GM12801 (cell line): Measurements from ENCODE around the gene ALDH1B1.

Experiments
- TF ChIP-seq, protein P1 (sequence below): IDR thresholded peaks from one replicate; pipeline ENCODE4 v1.5.1; 2011; ENCODE audit warnings: control low read depth; ENCODE audit not compliant: insufficient read length; ENCODE audit errors: extremely low read depth

The ALDH1B1 gene

DNA sequence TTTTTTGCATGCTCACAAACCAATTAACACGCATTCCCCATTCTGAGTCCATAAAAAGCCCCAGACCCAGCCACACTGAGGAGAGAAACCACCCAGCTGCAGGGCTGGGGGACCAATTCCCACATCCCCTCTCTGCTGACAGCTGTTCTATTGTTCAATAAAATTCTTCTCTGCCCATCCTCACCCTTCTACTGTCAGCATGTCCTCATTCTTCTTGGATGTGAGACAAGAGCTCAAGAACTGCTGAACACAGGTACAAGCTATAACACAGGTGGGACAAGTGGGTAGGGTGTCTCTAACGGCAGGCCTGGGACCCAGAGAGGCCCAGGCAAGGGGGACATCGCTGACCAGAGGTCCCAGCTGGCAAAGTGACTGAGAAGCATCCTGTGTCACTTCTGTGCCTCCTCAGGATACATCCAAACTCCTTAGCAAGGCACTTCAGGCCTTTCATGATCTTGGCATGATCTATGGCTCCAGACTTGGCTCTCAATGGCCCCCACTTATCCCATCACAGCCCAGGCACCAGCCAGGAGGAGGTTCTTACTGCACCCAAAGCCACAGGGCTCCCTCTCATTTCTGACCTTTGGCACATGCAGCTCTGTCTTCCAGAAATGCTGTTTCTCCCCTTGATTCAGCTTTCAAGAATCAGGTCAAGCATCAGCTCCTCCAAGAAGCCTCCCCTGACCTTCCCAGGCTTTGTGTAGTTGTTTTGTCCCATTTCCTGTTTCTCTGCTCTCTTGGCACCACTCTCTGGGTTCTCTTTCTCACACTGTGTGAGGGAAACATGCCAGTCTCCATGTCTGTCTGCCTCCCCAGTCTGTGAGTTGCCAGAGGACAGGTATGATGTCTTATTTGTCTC lies 7.3 kb upstream of the ALDH1B1 start:
- TF ChIP-seq, protein P1, sequence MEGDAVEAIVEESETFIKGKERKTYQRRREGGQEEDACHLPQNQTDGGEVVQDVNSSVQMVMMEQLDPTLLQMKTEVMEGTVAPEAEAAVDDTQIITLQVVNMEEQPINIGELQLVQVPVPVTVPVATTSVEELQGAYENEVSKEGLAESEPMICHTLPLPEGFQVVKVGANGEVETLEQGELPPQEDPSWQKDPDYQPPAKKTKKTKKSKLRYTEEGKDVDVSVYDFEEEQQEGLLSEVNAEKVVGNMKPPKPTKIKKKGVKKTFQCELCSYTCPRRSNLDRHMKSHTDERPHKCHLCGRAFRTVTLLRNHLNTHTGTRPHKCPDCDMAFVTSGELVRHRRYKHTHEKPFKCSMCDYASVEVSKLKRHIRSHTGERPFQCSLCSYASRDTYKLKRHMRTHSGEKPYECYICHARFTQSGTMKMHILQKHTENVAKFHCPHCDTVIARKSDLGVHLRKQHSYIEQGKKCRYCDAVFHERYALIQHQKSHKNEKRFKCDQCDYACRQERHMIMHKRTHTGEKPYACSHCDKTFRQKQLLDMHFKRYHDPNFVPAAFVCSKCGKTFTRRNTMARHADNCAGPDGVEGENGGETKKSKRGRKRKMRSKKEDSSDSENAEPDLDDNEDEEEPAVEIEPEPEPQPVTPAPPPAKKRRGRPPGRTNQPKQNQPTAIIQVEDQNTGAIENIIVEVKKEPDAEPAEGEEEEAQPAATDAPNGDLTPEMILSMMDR = no peak

DNA sequence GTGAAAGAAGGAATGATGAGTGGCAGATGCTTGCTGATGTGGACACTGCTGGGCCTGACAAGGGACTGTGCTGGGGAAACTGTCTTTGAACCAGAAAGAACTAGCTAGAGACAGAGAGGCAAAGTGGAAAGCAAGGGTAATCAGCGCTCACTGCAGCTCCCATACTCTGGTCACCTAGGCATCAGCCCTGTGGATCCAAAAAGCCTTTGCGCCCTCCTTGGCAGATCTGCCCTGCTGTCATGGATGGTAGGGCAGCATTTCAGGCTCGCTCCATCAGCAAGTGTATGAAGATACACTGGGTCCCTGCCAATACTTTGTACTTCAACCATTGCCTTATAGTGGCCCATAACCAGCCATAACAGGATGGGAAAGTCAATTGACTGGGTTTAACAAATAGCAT lies 6.6 kb upstream of the ALDH1B1 start:
- TF ChIP-seq, protein P1 = no peak

DNA sequence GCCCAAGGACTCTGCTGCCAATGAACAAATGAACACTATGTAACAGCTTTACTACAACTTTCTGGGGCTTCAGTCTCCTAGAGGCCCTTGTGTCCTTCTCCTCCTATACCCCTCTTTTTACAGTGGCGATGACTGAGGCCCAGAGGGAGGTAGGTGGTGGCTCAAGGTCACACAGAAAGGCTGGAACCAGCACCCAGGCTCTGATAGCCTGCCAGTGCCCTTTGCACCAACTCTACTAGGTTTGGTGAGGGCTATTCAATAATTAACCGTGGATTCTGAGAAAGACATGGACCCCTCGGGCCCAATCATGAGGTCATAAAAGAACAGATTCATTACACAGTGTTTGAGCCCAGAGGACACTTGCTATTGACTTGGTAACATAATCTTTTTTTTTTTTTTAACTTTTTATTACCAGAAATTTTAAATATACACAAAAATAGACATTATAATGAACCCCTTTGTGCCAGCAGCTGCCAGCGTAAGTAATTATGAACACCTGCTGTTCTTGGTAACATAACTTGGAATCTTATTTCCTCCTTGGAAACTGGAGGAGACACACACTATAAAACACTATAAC lies 6.1 kb upstream of the ALDH1B1 start:
- TF ChIP-seq, protein P1 = no peak

DNA sequence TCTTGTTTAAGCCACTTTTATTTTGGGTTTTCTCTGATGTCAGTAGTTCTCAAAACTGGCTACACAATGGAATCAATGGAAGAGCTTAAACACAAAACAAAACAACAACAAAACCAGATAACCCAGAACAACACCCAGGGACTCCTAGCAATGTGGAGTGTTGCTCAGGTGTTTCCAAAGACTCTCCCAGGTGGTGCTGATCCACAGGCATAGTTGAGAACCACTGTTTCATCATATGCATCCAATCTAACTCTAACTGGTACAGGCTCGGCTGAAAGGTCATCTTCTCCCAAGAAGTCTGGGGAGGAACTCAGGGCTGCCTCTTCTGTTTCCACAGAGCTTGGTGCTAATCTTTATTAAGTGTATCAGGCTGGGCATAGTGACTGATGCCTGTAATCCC lies 5.4 kb upstream of the ALDH1B1 start:
- TF ChIP-seq, protein P1 = no peak

DNA sequence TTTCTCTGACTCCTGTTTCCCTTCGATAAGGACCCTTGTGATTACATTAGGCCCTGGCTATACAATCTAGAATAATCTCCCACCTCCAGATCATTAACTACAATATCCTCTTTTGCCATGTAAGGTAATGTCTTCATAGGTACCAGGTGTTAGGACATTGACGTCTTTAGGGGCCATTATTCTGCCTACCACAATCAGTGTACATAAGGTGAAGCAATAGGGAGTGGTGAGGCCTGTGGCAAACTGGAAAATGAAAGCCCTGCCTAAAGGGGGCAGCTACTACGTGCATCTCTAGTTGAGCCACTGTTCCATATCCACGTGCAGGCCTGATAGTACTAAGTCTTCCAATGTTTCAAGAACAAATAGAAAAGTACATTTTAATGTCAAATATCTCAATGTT lies 4.8 kb upstream of the ALDH1B1 start:
- TF ChIP-seq, protein P1 = no peak

DNA sequence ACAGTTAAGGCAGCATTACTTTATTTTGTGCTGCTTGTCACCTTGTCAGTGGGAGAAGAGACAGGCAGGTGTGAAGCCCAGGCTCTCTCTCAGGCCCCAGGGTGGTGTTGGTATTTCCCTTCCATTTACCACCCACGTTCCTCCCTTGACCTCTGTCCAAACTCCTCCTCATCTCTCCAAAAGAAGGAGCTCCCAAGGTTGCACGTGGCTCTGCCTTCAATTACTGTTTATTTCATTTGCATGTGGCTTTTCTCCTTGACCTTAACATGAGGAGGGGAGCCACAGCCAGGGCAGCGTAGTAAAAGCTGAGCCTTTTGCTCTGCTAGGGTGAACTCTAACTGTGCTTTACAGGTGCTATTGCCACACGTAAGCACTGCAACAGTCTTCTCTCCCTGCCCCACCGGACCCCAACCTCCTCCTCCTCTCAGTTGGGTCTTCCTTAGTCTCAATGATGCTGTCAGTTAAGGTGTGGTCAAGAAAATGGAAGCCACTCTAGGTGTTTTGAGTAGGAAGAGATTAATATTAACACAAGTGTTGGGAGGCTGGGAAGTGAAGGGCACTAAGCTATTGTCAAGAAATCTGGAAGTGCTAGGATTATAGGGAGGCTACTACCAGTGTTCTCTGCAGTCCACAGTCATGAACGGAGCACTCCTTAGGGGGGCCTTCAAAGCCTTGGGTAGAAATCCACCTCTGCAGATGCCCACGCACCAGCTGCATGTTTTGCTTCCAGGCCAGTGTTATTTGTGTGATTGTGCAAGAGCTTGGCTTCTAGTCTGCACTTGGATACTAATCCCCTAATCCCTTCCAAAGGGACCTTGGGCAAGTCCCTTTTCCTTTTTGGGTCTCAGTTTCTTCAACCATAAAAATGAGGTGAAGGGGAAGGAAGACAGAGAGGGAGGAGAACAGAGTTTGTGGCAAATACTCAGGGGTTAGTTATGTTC lies 3.9 kb upstream of the ALDH1B1 start:
- TF ChIP-seq, protein P1 = no peak

DNA sequence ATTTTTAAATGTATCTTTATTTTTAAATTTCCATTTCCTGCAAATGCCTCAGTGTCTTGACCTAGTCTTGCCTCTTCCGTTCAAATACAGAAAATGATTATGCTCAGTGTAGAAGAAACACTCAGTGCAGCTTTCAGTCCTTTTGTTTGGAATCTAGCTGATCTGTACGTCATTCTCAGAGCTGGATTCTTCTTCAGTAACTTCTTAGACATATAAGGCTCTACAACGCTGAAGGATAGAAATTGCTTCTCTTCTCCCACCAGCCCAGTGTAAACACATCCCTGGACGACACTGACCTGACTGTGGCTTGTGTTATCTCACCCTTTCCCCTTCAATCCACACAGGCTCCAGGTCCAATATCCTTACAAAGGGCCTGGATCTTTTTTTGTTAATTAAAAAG lies 3.2 kb upstream of the ALDH1B1 start:
- TF ChIP-seq, protein P1 = no peak
